Neuronal stem cell (in vitro differentiated cells): ENCODE data around the gene CASQ1.

ENCODE experiments used
- DNase-seq: peaks from one replicate; pipeline ENCODE4 v3.0.0-alpha.2; 2013; ENCODE audit warnings: low spot score
- H2AFZ ChIP-seq: one replicate; pipeline ENCODE4 v1.6.1; 2013; ENCODE audit warnings: mild to moderate bottlenecking, low read length, inconsistent platforms
- H2AK5ac ChIP-seq: 2 replicates; pipeline ENCODE4 v1.6.1; 2013; ENCODE audit warnings: low read depth, mild to moderate bottlenecking, inconsistent platforms, low read length, moderate library complexity, mixed read lengths
- H2BK120ac ChIP-seq: 2 replicates; pipeline ENCODE4 v1.6.1; 2013; ENCODE audit warnings: low read depth, mild to moderate bottlenecking, inconsistent platforms, low read length, moderate library complexity, mixed read lengths
- H2BK12ac ChIP-seq: one replicate; pipeline ENCODE4 v1.6.1; 2013; ENCODE audit warnings: low read length, inconsistent platforms
- H2BK15ac ChIP-seq: 2 replicates; pipeline ENCODE4 v1.6.1; 2013; ENCODE audit warnings: mild to moderate bottlenecking, low read length, inconsistent platforms, mixed read lengths
- H2BK5ac ChIP-seq: one replicate; pipeline ENCODE4 v1.6.1; 2013; ENCODE audit warnings: inconsistent platforms, mild to moderate bottlenecking, low read length, moderate library complexity
- H3K14ac ChIP-seq: one replicate; pipeline ENCODE4 v1.6.1; 2013; ENCODE audit warnings: low read length, inconsistent platforms
- H3K18ac ChIP-seq: 2 replicates; pipeline ENCODE4 v1.6.1; 2013; ENCODE audit warnings: low read length, inconsistent platforms
- H3K23ac ChIP-seq: 2 replicates; pipeline ENCODE4 v1.6.1; 2013; ENCODE audit warnings: low read depth, mild to moderate bottlenecking, mixed read lengths, low read length, inconsistent platforms; ENCODE audit not compliant: poor library complexity
- H3K27ac ChIP-seq: replicated peaks from 3 replicates; pipeline ENCODE4 v1.5.1; 2013; ENCODE audit warnings: low read length, inconsistent platforms
- H3K27me3 ChIP-seq, 3 experiments: 2 replicates each; pipeline ENCODE4 v1.6.1; 2013; ENCODE audit warnings: low read length in 3 of 3, mild to moderate bottlenecking in 2 of 3, inconsistent platforms in 1 of 3, low read depth in 1 of 3, mixed read lengths in 1 of 3, moderate library complexity in 1 of 3; ENCODE audit not compliant: control insufficient read depth in 3 of 3, insufficient read depth in 3 of 3
- H3K36me3 ChIP-seq, 2 donors: replicated peaks in 1 of 2; 2 replicates each; pipeline ENCODE4 v1.6.1; 2013; ENCODE audit warnings: low read length in 2 of 2; ENCODE audit not compliant: control insufficient read depth in 2 of 2, insufficient read depth in 2 of 2
- H3K4ac ChIP-seq: 2 replicates; pipeline ENCODE4 v1.6.1; 2013; ENCODE audit warnings: inconsistent platforms, mild to moderate bottlenecking, low read length, moderate library complexity
- H3K4me1 ChIP-seq, 2 donors: 1 replicate in 1 of 2; 2 replicates in 1 of 2; pipeline ENCODE4 v1.6.1; 2013; ENCODE audit warnings: low read length in 2 of 2, low read depth in 1 of 2; ENCODE audit not compliant: control insufficient read depth in 2 of 2, insufficient read depth in 1 of 2
- H3K4me2 ChIP-seq: one replicate; pipeline ENCODE4 v1.6.1; 2013; ENCODE audit warnings: mild to moderate bottlenecking, low read length, inconsistent platforms; ENCODE audit not compliant: insufficient read depth, poor library complexity, severe bottlenecking
- H3K4me3 ChIP-seq, 2 donors: 2 replicates each; pipeline ENCODE4 v1.5.1; 2013; ENCODE audit warnings: low read length in 2 of 2, mild to moderate bottlenecking in 2 of 2, inconsistent platforms in 1 of 2, moderate library complexity in 1 of 2
- H3K79me1 ChIP-seq: one replicate; pipeline ENCODE4 v1.6.1; 2013; ENCODE audit warnings: low read depth, mild to moderate bottlenecking, inconsistent platforms, low read length, moderate library complexity
- H3K9ac ChIP-seq: one replicate; pipeline ENCODE4 v1.6.1; 2013; ENCODE audit warnings: mild to moderate bottlenecking, low read depth, low read length, inconsistent platforms; ENCODE audit not compliant: poor library complexity
- H3K9me3 ChIP-seq, 2 donors: replicated peaks in 1 of 2; 2 replicates each; pipeline versions ENCODE3 to v1.6.1; 2013; ENCODE audit warnings: low read length in 2 of 2, mild to moderate bottlenecking in 2 of 2, inconsistent platforms in 1 of 2, low read depth in 1 of 2, mixed read lengths in 1 of 2, moderate library complexity in 1 of 2; ENCODE audit not compliant: control insufficient read depth in 2 of 2, insufficient read depth in 1 of 2
- H4K8ac ChIP-seq: one replicate; pipeline ENCODE4 v1.6.1; 2013; ENCODE audit warnings: low read depth, mild to moderate bottlenecking, inconsistent platforms, low read length, moderate library complexity
- H4K91ac ChIP-seq: one replicate; pipeline ENCODE4 v1.6.1; 2013; ENCODE audit warnings: low read length, low read depth, mild to moderate bottlenecking, inconsistent platforms; ENCODE audit not compliant: poor library complexity
- WGBS, 2 donors: extraction: QIAGEN DNeasy Blood & Tissue Kit; methylation state at CpG; one replicate each; pipeline ENCODE4 v1.1.7; 2013; ENCODE audit warnings: missing lambda C conversion rate in 2 of 2, mixed read lengths in 1 of 2; ENCODE audit not compliant: insufficient read length in 2 of 2, insufficient replicate concordance in 1 of 2; ENCODE audit errors: extremely low coverage in 2 of 2; 5-methylcytosine and 5-hydroxymethylcytosine counted together

CASQ1 gene

GRCh38 chr1:160158534-160158933 lies 31.8 kb upstream of the CASQ1 start:
- Histone ChIP-seq H3K14ac (no peak overlapping the region), H3K36me3 (no peaks in the 10 kb centered on the region), H2BK15ac (no peak overlapping the region), H3K27me3 (no peaks in the 10 kb centered on the region), H3K23ac (no peak overlapping the region), H3K79me1 (no peaks in the 10 kb centered on the region), H3K27ac (no peak overlapping the region), H2AK5ac (no peak overlapping the region), H3K18ac (no peak overlapping the region), H4K91ac (no peak overlapping the region), H3K4ac (no peak overlapping the region), H2BK120ac (no peak overlapping the region), H2BK5ac (no peak overlapping the region), H4K8ac (no peak overlapping the region), H3K4me1 (peaks cover 0 to 3% of the 10 kb centered on the region in 2 donors), H3K4me2 (no peak overlapping the region), H2AFZ (no peak overlapping the region), H3K4me3 (no peak overlapping the region), H2BK12ac (no peak overlapping the region), H3K9me3 (no peaks in the 10 kb centered on the region), H3K9ac (no peak overlapping the region)
- no CpG with 5 or more reads among the region's 4 CpGs for WGBS, 2 donors
- DNase-seq: no peak

GRCh38 chr1:160159846-160160245 lies 30.5 kb upstream of the CASQ1 start:
- Histone ChIP-seq H3K79me1 (no peaks in the 10 kb centered on the region), H3K9ac (no peak overlapping the region), H3K9me3 (peaks cover 0 to 7% of the 10 kb centered on the region in 2 donors), H3K18ac (no peak overlapping the region), H4K8ac (no peak overlapping the region), H3K4me3 (no peak overlapping the region), H2BK12ac (no peak overlapping the region), H3K4me1 (peaks cover 0 to 3% of the 10 kb centered on the region in 2 donors), H2AFZ (no peak overlapping the region), H3K4ac (no peak overlapping the region), H2BK120ac (no peak overlapping the region), H2BK5ac (no peak overlapping the region), H3K27ac (no peak overlapping the region), H3K4me2 (no peak overlapping the region), H2AK5ac (no peak overlapping the region), H3K23ac (no peak overlapping the region), H2BK15ac (no peak overlapping the region), H3K36me3 (no peaks in the 10 kb centered on the region), H3K14ac (no peak overlapping the region), H3K27me3 (no peaks in the 10 kb centered on the region), H4K91ac (no peak overlapping the region)
- DNase-seq: no peak

- Histone ChIP-seq H3K27ac (no peak overlapping the region), H4K91ac (no peak overlapping the region), H3K23ac (no peak overlapping the region), H3K4me3 (no peak overlapping the region), H2AFZ (no peak overlapping the region), H3K4me2 (no peak overlapping the region), H2BK12ac (no peak overlapping the region), H3K79me1 (no peaks in the 10 kb centered on the region), H2BK15ac (no peak overlapping the region), H4K8ac (no peak overlapping the region), H3K18ac (no peak overlapping the region), H3K14ac (no peak overlapping the region), H3K9me3 (peaks cover 0 to 7% of the 10 kb centered on the region in 2 donors), H3K27me3 (no peaks in the 10 kb centered on the region), H3K4me1 (peaks cover 0 to 3% of the 10 kb centered on the region in 2 donors), H2AK5ac (no peak overlapping the region), H3K9ac (no peak overlapping the region), H3K36me3 (no peaks in the 10 kb centered on the region), H2BK120ac (no peak overlapping the region), H2BK5ac (no peak overlapping the region), H3K4ac (no peak overlapping the region)
- no CpG with 5 or more reads among the region's 6 CpGs for WGBS, 2 donors
- peak; percentile 29 for DNase-seq
Measured at GRCh38 chr1:160161965-160162705, 28.2 kb upstream of the CASQ1 start.

GRCh38 chr1:160162931-160163330 lies 27.4 kb upstream of the CASQ1 start:
- Histone ChIP-seq H3K79me1 (no peaks in the 10 kb centered on the region), H3K4me3 (no peak overlapping the region), H3K9me3 (peaks cover 0 to 7% of the 10 kb centered on the region in 2 donors), H3K4me1 (peaks cover 1 to 4% of the 10 kb centered on the region in 2 donors), H4K8ac (no peak overlapping the region), H3K14ac (no peak overlapping the region), H4K91ac (no peak overlapping the region), H3K9ac (no peak overlapping the region), H3K23ac (no peak overlapping the region), H3K27me3 (no peaks in the 10 kb centered on the region), H3K27ac (no peak overlapping the region), H2AK5ac (no peak overlapping the region), H3K4ac (no peak overlapping the region), H2BK12ac (no peak overlapping the region), H2BK5ac (no peak overlapping the region), H3K36me3 (no peaks in the 10 kb centered on the region), H3K4me2 (no peak overlapping the region), H2BK120ac (no peak overlapping the region), H2AFZ (no peak overlapping the region), H3K18ac (no peak overlapping the region), H2BK15ac (no peak overlapping the region)
- WGBS, 2 donors: no CpG with 5 or more reads among the region's 2 CpGs
- DNase-seq: no peak
